HepG2 (cell line): ENCODE measurements around the gene IL18.

Experiments used
- CAMTA2 ChIP-seq: sonication (generic); formaldehyde crosslinking; IDR thresholded peaks from 2 replicates; pipeline ENCODE4 v1.4.0; 2020; ENCODE audit warnings: mild to moderate bottlenecking, missing genetic modification reagents, borderline replicate concordance
- CTCF ChIP-seq: sonication (generic); formaldehyde crosslinking; IDR thresholded peaks from 2 replicates; pipeline ENCODE4 v1.5.0; 2020; ENCODE audit warnings: mild to moderate bottlenecking, missing genetic modification reagents, moderate library complexity
- MAFF ChIP-seq: IDR thresholded peaks from 2 replicates; pipeline ENCODE4 v1.6.1; 2011; ENCODE audit warnings: low read depth, low read length, improper control_type of control experiment
- RNF2 ChIP-seq: fragments of 450-650 bp; conservative IDR thresholded peaks from 2 replicates; pipeline ENCODE4 v1.6.1; 2016; ENCODE audit warnings: low read depth
- STAG1 ChIP-seq: sonication (generic); formaldehyde crosslinking; IDR thresholded peaks from 2 replicates; pipeline ENCODE4 v1.4.0; 2020; ENCODE audit warnings: missing genetic modification reagents
- TARDBP ChIP-seq: sonication (generic); formaldehyde crosslinking; IDR thresholded peaks from 2 replicates; pipeline ENCODE4 v1.8.0; 2022; ENCODE audit warnings: mild to moderate bottlenecking, missing genetic modification reagents
- TF ChIP-seq, protein P1 (sequence below): sonication (generic); formaldehyde crosslinking; IDR thresholded peaks from 2 replicates; pipeline ENCODE4 v1.4.0; 2020; ENCODE audit warnings: missing genetic modification reagents

- TF ChIP-seq CTCF (CRISPR knock-in tag) (no peak), TARDBP (CRISPR knock-in tag) (no peak), STAG1 (CRISPR knock-in tag) (no peak), RNF2 (no peak), MAFF (no peak), CAMTA2 (CRISPR knock-in tag) (no peak)
- TF ChIP-seq, protein P1, sequence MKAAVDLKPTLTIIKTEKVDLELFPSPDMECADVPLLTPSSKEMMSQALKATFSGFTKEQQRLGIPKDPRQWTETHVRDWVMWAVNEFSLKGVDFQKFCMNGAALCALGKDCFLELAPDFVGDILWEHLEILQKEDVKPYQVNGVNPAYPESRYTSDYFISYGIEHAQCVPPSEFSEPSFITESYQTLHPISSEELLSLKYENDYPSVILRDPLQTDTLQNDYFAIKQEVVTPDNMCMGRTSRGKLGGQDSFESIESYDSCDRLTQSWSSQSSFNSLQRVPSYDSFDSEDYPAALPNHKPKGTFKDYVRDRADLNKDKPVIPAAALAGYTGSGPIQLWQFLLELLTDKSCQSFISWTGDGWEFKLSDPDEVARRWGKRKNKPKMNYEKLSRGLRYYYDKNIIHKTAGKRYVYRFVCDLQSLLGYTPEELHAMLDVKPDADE (CRISPR knock-in tag), result no peak
Observed at GRCh38 chr11:112127056-112127455, 36.8 kb downstream of the IL18 start.
